HG03432 (cell line): ENCODE data around the gene TMEM101.
"Not testable (repeated sequence)": the region's sequence is repeated elsewhere in the genome, so short reads cannot be mapped to it uniquely, and the experiment has no call there.

ENCODE experiments used
- ATAC-seq: cut with Tn5 transposase; IDR thresholded peaks from one replicate; pipeline ENCODE4 v1.9.1; 2021; ENCODE audit warnings: mild to moderate bottlenecking, moderate library complexity; ENCODE audit not compliant: unreplicated experiment

The TMEM101 gene

DNA sequence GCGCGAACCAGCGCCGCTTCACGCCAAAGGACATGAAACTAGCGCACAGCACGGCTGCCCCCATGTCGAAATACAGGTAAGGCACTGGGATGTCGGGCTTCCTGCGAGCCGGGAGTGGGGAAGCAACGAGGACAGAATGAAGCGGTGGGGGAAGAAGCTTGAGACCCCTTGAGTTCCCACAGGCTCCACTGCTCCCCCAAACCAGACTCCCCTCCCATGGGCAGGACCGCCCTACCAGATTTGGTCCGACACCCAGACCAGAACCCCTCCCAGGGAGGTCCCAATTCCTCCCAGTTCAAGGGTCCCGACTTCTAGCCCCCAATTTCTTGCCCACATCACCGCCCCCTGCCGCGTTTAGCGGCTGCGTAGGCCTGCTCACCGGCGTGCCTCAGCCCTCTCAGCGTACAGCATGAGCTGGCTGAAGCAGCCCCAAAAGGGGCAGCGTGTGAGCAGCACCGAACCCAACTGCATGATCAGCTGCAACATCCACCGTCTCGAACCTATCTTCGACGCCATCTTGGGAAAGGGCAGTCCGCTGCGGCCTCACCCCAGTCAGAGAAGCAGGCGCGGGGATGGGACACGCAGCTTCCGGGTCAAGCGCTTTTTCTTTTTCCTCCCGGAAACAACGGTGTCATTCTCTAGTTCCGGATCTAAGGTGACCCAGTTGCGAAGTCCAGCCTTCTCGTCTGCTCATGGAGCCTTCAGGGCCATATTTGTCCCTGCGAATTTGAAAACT, at the start of gene TMEM101:
Gene TMEM101 (minus strand): TSS at position 527 of the 736 bp plus-strand sequence. CDS start 11 bp downstream, at position 516.
- peak; percentile 82 for ATAC-seq

DNA sequence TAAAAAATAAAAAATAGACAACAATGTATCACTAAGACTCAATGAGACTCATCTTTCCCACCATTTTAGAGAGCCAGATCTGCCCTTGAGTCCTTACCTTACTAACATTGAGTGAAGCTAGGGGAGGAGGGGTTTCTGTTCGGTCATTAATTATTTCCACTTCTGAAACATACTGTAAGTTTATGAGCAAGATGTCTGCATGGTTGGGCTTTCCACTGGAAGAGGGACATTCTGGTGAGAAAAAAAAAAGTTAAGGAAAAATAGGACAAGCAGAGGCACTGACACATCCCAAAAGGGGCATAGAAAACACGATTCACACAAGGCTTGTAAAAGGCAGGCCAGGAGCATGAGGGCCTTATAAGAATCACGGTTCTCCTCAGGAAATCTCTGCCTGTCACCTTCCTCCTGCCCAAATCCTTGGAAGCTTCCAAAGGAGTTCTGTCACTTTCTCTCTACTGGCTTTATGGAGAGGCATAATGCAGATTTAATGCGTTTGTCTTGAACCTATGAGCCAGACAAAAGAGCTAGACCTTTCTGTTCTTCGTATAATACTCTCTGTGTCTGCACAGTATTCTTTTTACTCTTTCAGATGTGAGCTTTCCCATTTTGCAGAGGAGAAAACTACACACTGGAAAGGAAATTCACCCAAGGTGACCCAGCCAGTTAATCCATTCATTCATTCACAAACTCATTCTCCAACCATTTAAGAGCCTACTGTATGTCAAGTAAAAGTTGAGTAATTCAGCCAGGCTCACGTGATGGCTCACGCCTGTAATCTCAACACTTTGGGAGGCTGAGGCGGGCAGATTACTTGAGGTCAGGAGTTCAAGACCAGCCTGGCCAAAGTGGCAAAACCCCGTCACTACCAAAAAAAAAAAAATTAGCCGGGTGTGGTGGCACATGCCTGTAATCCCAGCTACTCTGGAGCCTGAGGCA, 49.2 kb upstream of the TMEM101 start:
- ATAC-seq: no peak

DNA sequence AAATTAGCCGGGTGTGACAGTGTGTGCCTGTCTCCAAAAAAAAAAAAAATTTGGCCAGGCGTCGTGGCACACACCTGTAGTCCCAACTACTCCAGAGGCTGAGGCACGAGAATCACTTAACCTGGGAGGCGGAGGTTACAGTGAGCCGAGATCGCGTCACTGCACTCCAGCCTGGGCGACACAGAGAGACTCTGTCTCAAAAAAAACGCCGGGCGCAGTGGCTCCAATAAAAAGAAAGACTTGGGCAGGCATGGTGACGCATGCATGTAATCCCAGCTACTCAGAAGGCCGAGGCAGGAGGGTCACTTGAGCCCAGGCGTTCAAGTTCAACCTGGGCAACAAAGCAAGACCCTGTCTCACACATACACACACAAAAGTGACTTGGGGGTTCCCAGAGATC, 48.1 kb upstream of the TMEM101 start:
- no peak for ATAC-seq

GRCh38 chr17:44061446-44061845, 46.7 kb upstream of the TMEM101 start:
- no peak for ATAC-seq

DNA sequence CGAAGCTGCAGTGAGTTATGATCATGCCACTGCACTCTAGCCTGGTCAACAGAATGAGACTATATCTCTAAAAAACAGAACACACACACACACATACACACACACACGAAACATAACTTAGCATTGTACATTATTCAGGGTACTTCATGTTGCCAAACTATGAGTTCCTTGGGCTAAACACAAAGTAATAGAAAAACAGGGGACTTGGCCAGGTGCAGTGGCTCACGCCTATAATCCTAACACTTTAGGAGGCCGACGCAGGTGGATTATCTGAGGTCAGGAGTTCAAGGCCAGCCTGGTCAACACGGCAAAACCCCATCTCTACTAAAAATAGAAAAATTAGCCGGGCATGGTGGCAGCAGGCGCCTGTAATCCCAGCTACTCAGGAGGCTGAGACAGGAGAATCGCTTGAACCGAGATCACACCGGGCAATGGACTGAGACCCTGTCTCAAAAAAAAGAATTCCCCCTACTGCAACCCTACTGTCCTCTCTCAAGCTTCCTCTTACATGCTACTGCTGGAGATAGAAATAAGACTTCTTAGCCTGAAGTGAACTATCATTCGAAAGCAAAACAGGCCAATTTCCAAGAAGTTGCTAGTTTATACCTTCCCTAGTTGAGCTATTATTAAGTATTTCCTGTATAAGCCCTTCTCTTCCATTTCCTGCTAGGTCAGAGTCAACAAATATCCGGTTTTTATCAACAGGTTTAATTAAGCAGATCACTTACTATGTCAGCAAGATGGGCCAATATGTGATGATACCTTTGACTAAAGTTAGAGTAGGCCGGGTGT, 44.5 kb upstream of the TMEM101 start:
- ATAC-seq: no peak

DNA sequence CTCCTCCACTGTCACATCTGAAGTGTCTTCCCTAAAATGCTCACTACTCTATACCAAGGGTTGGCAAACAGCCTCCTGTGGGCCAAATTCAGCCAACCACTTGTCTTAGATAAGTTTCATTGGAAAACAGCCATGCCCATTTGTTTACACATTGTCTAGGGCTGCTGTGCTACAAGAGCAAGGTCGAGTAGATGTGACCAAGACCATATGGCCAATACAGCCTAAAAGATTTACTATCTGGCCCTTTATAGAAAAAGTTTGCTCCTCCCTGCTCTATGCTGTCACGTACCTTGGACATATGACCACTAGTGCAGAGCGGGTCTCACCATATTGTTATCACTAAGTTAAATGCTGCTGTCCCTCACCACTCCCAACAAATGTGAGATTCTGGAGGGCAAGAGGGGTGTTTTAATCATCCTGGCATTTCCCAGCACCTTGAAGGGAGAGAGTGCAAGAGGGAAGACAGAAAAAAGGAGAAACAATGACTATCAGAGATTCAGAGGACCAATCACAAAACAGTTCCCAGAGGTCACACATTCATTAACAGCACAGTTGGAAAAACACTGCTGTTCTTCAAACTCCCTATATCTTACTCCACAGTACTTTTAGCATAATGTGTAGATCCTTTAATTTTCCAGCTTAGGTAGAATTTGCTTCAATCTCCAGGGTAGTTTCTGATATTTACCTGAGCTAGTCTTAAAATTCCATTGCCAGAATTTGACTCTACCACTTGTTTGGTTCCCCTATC, 38.5 kb upstream of the TMEM101 start:
- ATAC-seq: no peak

DNA sequence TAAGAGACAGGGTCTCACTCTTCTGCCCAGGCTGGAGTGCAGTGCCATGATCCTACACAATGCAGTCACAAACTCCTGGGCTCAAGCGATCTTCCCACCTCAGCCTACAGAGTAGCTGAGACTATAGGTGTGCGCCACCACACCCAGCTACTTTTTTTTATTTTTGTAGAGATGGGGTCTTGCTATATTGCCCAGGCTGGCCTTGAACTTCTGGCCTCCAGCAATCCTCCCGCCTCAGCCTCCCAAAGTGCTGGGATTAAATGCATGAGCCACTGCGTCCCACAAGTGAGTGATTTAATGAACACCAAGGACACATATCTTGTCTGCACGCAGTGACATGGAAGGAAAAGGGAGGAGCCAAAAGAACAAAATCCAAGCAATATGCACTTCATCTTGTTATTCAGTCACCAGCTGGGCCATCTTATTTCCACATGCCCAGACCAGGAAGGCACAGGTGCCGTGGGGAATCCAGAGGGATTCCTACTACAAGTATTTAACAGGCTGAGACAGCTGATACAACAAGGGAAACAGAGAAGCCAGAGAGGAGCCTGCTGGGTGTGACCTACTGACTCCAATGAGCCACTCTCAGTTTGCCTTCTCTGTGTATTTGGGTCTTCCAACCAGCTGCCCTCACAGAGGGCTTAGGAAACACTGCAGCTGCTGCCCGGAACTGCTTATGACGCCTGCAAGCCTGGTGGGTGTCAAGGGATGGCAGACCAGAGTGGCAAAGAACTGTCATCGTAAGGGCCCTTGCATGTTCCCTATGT, 34.7 kb upstream of the TMEM101 start:
- no peak for ATAC-seq

- ATAC-seq: not testable (repeated sequence)
Measured at GRCh38 chr17:44046893-44047292, 32.1 kb upstream of the TMEM101 start.

- ATAC-seq: no peak
Measured at GRCh38 chr17:44045486-44045885, 30.7 kb upstream of the TMEM101 start.

DNA sequence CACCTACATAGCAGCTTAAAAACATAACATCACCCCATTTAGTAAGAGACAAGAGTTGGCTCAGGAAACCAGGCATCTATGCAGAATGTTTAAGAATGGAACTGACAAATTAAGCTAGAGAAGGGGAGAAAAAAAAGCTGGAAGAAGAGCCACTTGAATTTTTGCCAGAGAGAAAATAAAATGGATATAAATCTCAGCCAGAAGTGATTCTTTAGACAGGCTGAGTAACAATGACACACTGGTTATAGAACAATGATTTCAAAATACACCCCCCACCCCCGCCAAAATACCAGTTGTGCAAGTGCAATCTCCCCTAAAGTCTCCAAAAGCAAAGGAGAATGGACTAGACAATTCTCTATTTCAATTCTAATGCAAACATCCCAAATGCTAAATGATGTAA, 29.3 kb upstream of the TMEM101 start:
- no peak for ATAC-seq

DNA sequence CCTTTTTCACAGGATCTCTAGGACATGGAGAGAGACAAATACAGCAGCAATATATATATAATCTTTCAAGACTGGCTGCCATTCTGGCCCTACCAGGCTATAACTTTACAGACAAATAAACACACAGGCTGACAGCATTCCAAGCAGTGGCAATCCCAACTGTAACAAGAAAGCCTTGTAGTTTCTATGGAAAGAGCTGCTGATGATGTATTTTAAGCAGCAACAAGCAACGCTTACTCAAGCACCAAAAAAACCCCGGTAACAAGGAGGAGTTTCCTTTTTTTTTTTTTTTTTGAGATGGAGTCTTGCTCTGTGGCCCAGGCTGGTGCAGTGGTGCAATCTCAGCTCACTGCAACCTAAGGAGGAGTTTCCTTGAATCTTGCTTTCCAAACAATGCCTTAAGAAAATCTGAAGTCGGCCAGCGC, 28.5 kb upstream of the TMEM101 start:
- ATAC-seq: no peak

DNA sequence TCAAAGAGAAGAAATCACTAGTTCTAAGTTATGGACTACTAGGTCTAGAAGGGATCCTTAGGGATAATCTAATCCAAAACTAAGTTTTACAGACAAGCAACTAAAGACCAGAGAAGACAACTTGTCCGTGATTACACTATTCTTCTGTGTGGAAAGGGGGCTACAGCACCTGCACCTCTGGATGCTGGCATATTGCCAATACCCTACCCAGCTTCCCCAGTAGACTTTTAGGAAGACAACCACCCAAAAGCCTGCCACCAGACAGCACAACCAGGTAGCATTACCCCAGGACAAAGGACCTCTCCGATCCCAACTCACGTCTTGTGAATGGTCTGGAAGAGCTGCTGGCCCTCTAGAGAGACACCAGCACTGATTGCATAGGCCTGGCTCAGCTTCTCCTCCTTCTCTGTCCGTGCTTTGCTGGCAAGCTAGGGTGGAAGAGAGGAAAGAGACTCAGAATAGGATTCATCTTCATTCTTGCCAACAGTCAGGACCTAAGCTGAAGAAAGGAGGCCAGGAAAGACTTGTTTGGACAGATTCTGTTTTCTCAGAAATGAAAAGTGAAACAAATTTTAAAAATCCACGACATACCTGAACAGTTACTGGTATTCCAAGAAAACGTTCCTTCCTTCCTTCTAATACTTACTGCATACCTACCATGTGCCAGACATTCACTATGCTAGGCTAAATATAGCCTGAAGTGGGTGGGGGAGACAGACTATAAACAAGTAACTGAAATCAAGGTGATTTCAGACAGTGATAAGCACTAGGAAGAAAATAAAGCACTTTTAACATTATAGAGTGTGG, 25.3 kb upstream of the TMEM101 start:
- no peak for ATAC-seq

DNA sequence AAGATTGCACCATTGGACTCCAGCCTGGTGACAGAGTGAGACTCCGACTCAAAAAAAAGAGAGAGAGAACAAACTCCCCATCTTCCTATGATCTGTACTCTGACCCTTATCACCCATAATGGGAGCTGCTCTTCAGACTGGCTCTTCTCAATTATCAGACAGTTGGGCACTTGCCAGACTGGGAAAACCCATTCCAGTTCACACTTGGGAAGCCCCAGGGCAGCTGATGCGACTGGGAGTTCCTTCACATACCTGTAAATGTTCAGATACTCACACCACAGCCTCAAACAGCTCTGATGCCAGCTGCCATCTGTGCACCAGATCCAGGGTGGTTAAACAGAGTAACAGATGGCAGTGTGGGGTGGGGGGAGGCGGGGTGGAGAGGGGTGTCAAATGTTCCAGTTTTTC, 23.8 kb upstream of the TMEM101 start:
- no peak for ATAC-seq

GRCh38 chr17:44037471-44037870, 22.7 kb upstream of the TMEM101 start:
- no peak for ATAC-seq

GRCh38 chr17:44034688-44035087, 19.9 kb upstream of the TMEM101 start:
- ATAC-seq: not testable (repeated sequence)

- ATAC-seq: no peak
Measured at GRCh38 chr17:44033861-44034408, 19.2 kb upstream of the TMEM101 start.

- ATAC-seq: no peak
Measured at GRCh38 chr17:44030482-44030881, 15.7 kb upstream of the TMEM101 start.

- no peak for ATAC-seq
Measured at GRCh38 chr17:44029736-44030135, 15.0 kb upstream of the TMEM101 start.

- ATAC-seq: no peak
Measured at GRCh38 chr17:44024853-44025252, 10.1 kb upstream of the TMEM101 start.
